Vagina (tissue), 2 donors: ENCODE measurements around the gene FRY. TPM values are rescaled to one million over a fixed set of nuclear protein-coding genes. Genes with fewer than 3 reads are reported as not detected.

Experiments
- DNase-seq, 2 donors: peaks; one replicate each; pipeline ENCODE4 v3.0.0-alpha.2; 2017; ENCODE audit errors: extremely low spot score in 2 of 2
- H3K27ac ChIP-seq: fragments of 200-600 bp; sonication (generic); one replicate; pipeline ENCODE4 v1.5.1; 2019
- H3K27me3 ChIP-seq: fragments of 200-600 bp; sonication (generic); one replicate; pipeline ENCODE4 v1.5.1; 2019
- H3K36me3 ChIP-seq, 2 donors: fragments of 200-600 bp; sonication (generic); one replicate each; pipeline ENCODE4 v1.5.1; 2017 to 2019
- H3K4me1 ChIP-seq: fragments of 200-600 bp; sonication (generic); one replicate; pipeline ENCODE4 v1.5.1; 2019
- H3K4me3 ChIP-seq, 2 donors: fragments of 200-600 bp; sonication (generic); 1 replicate in 1 of 2; 2 replicates in 1 of 2; pipeline ENCODE4 v1.5.1; 2016 to 2019
- H3K9me3 ChIP-seq: fragments of 200-600 bp; sonication (generic); one replicate; pipeline ENCODE4 v1.5.1; 2019
- POLR2A ChIP-seq, 2 donors: fragments of 450-650 bp; IDR thresholded peaks; one replicate each; pipeline ENCODE4 v1.6.1; 2017; ENCODE audit warnings: antibody characterized with exemption in 2 of 2, mild to moderate bottlenecking in 2 of 2, moderate library complexity in 2 of 2
- POLR2AphosphoS5 ChIP-seq, 2 donors: sonication (generic); formaldehyde crosslinking; IDR thresholded peaks; one replicate each; pipeline ENCODE4 v1.9.0; 2017; ENCODE audit warnings: antibody characterized with exemption in 2 of 2, mild to moderate bottlenecking in 2 of 2, low read depth in 1 of 2; ENCODE audit not compliant: insufficient read depth in 1 of 2
- intact Hi-C: fragments of 100-400 bp; cut with DNase I; formaldehyde crosslinking; loops from one replicate; pipeline ENCODE4 v1.15.1; 2023
- total RNA-seq: library from RNA; depleted of rRNA; stranded (reverse); fragments of >200 nt; gene quantifications from one replicate; pipeline ENCODE4 v1.2.3, GENCODE V29; 2016
- TF ChIP-seq, protein P1 (sequence below), 3 experiments: fragments of 450-650 bp in 2 of 3; fragments of 200-600 bp in 1 of 3; sonication (generic) in 1 of 3; IDR thresholded peaks; one replicate each; pipeline ENCODE4 v1.5.1; 2017 to 2019; ENCODE audit warnings: antibody characterized with exemption in 3 of 3, mild to moderate bottlenecking in 2 of 3, moderate library complexity in 2 of 3

The FRY gene
- total RNA-seq, 1 donor from 2014 or later, result 11.0 TPM

- DNase-seq, result no peak
- no peak overlapping the region for H3K4me3 ChIP-seq
- intact Hi-C loops, result no loop called here
- H3K9me3 ChIP-seq, result no peaks in the 10 kb centered on the region
- H3K27me3 ChIP-seq, result no peaks in the 10 kb centered on the region
- TF ChIP-seq POLR2A (IDR thresholded peaks at IDR 0.05), result no peak
- no peak for TF ChIP-seq POLR2AphosphoS5 (IDR thresholded peaks at IDR 0.05; ENCODE audit: insufficient read depth in 1 of 2, low read depth in 1 of 2)
- TF ChIP-seq, protein P1, sequence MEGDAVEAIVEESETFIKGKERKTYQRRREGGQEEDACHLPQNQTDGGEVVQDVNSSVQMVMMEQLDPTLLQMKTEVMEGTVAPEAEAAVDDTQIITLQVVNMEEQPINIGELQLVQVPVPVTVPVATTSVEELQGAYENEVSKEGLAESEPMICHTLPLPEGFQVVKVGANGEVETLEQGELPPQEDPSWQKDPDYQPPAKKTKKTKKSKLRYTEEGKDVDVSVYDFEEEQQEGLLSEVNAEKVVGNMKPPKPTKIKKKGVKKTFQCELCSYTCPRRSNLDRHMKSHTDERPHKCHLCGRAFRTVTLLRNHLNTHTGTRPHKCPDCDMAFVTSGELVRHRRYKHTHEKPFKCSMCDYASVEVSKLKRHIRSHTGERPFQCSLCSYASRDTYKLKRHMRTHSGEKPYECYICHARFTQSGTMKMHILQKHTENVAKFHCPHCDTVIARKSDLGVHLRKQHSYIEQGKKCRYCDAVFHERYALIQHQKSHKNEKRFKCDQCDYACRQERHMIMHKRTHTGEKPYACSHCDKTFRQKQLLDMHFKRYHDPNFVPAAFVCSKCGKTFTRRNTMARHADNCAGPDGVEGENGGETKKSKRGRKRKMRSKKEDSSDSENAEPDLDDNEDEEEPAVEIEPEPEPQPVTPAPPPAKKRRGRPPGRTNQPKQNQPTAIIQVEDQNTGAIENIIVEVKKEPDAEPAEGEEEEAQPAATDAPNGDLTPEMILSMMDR (IDR thresholded peaks at IDR 0.05), result no peak
- H3K4me1 ChIP-seq, result no peaks in the 10 kb centered on the region
- H3K27ac ChIP-seq, result no peak overlapping the region
- H3K36me3 ChIP-seq, result no peaks in the 10 kb centered on the region
Measured at GRCh38 chr13:32173881-32174280, 142.3 kb downstream of the FRY start.

- Histone ChIP-seq H3K4me3 (no peak overlapping the region), H3K36me3 (no peaks in the 10 kb centered on the region), H3K27me3 (no peaks in the 10 kb centered on the region), H3K27ac (no peak overlapping the region), H3K4me1 (no peaks in the 10 kb centered on the region), H3K9me3 (no peaks in the 10 kb centered on the region)
- TF ChIP-seq POLR2A (IDR thresholded peaks at IDR 0.05) (no peak), POLR2AphosphoS5 (IDR thresholded peaks at IDR 0.05; ENCODE audit: insufficient read depth in 1 of 2, low read depth in 1 of 2) (no peak)
- TF ChIP-seq, protein P1 (IDR thresholded peaks at IDR 0.05), result no peak
- intact Hi-C loops, result no loop called here
- DNase-seq, result no peak
Measured at GRCh38 chr13:32174366-32174765, 142.8 kb downstream of the FRY start.

GRCh38 chr13:32175307-32175706 lies 143.7 kb downstream of the FRY start:
- no peak for DNase-seq
- H3K4me1 ChIP-seq, result no peaks in the 10 kb centered on the region
- no peaks in the 10 kb centered on the region for H3K9me3 ChIP-seq
- H3K36me3 ChIP-seq, result no peaks in the 10 kb centered on the region
- no peaks in the 10 kb centered on the region for H3K27me3 ChIP-seq
- no peak overlapping the region for H3K27ac ChIP-seq
- TF ChIP-seq POLR2A (IDR thresholded peaks at IDR 0.05), result no peak
- TF ChIP-seq POLR2AphosphoS5 (IDR thresholded peaks at IDR 0.05; ENCODE audit: insufficient read depth in 1 of 2, low read depth in 1 of 2), result no peak
- TF ChIP-seq, protein P1 (IDR thresholded peaks at IDR 0.05), result no peak
- intact Hi-C loops, result no loop called here
- no peak overlapping the region for H3K4me3 ChIP-seq

DNA sequence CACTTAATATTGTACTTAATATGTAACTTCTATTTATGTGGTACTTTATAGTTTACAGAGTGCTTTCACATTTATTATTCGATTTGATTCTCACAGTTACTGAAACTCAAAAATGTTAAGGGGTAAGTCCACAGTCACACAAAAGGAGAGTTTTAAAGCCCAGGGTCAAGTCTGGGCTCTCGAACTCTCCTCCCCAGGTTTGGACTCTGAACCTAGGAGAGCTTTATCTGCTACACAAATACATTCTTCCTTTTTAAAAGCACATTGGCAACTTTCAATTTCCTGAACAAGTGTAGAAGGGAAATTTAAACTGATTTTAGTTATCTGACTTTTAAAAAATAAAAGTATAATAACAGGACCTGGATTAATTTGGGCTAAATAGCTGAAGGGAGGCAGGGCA lies 144.4 kb downstream of the FRY start:
- no peaks in the 10 kb centered on the region for H3K4me1 ChIP-seq
- H3K27me3 ChIP-seq, result no peaks in the 10 kb centered on the region
- TF ChIP-seq, protein P1 (IDR thresholded peaks at IDR 0.05), result no peak
- TF ChIP-seq POLR2A (IDR thresholded peaks at IDR 0.05) (no peak), POLR2AphosphoS5 (IDR thresholded peaks at IDR 0.05; ENCODE audit: insufficient read depth in 1 of 2, low read depth in 1 of 2) (no peak)
- H3K27ac ChIP-seq, result no peak overlapping the region
- H3K9me3 ChIP-seq, result no peaks in the 10 kb centered on the region
- intact Hi-C loops, result no loop called here
- no peak overlapping the region for H3K4me3 ChIP-seq
- H3K36me3 ChIP-seq, result no peaks in the 10 kb centered on the region
- no peak for DNase-seq

- no peaks in the 10 kb centered on the region for H3K36me3 ChIP-seq
Measured at GRCh38 chr13:32176696-32177095, 145.1 kb downstream of the FRY start.

More at GRCh38 chr13:32176696-32177095, 145.1 kb downstream of the FRY start:
- no peaks in the 10 kb centered on the region for H3K4me1 ChIP-seq
- no peak for DNase-seq
- intact Hi-C loops, result no loop called here
- H3K4me3 ChIP-seq, result no peak overlapping the region
- no peak overlapping the region for H3K27ac ChIP-seq
- no peaks in the 10 kb centered on the region for H3K9me3 ChIP-seq
- no peaks in the 10 kb centered on the region for H3K27me3 ChIP-seq
- TF ChIP-seq POLR2AphosphoS5 (IDR thresholded peaks at IDR 0.05; ENCODE audit: insufficient read depth in 1 of 2, low read depth in 1 of 2), result no peak
- TF ChIP-seq POLR2A (IDR thresholded peaks at IDR 0.05), result no peak
